Stimulated activated CD4-positive, alpha-beta T cell treated with anti-CD3 and anti-CD28 coated beads, TNF-alpha, amount 100 ng/mL, for 4 hours (primary cell): ENCODE results near the gene KIF12.
"Not testable (repeated sequence)": the region's sequence is repeated elsewhere in the genome, so short reads cannot be mapped to it uniquely, and the experiment has no call there.

Source experiments
- DNase-seq, 3 experiments: peaks; one replicate each; pipeline ENCODE4 v3.0.0-alpha.2; 2020; ENCODE audit warnings: low read depth in 3 of 3

KIF12 gene

DNA sequence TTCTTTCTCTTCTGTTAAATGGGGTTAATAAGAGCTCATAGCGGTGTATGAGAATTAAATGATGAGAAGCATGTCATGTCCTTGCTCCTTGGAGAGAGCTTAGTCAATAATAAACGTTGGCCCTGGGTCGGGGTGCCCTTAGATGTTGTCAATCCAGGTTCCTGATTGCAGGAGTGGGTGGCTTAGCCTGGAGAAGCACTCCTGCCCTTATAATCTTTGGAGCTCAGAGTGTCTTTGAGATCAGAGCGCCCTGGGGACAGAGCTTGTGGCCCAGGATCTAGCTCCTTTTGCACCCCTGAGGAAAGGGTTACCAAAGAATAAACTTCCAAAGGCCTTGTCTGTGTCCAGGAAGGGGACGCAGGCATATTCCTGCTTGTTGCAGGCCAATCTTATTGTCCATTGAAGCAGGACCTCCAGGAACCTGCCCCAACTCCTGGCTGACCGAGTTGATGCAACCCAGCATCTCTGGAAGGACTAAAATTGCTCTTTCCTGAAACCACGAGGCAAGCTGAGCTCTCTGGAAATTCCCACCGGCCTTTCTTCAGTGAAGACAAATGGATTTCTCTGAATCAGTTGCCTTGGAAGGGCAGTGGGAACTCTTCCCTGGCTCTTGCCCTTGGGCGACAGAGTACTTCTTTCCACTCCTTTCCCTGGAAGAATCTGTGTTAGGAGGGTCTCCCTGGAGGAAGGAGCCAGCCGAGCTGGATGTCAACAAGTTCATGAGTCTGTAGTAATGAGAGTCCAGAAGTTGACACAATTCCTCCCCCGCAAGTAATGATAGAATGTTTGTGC lies 14.6 kb downstream of the KIF12 start:
- DNase-seq = no peak

DNA sequence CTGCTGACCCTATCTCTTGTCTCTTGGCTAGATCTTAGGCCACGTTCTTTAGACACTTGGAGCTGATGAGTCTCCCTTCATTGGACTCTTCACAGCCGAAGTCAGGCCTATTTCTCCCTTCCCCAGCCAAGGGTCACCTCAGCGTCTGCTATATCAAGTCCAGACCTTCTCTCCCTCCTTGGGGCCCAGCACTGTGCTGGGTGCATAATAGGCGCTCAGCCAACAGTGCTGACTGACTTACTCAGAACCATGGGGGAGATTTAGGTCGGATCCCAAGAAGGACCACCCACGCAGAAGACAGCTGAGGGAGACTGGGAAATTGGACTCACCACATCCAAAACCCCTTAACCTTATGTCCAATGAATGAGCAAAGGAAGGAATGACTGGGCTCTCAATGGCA lies 15.4 kb downstream of the KIF12 start:
- DNase-seq = no peak

DNA sequence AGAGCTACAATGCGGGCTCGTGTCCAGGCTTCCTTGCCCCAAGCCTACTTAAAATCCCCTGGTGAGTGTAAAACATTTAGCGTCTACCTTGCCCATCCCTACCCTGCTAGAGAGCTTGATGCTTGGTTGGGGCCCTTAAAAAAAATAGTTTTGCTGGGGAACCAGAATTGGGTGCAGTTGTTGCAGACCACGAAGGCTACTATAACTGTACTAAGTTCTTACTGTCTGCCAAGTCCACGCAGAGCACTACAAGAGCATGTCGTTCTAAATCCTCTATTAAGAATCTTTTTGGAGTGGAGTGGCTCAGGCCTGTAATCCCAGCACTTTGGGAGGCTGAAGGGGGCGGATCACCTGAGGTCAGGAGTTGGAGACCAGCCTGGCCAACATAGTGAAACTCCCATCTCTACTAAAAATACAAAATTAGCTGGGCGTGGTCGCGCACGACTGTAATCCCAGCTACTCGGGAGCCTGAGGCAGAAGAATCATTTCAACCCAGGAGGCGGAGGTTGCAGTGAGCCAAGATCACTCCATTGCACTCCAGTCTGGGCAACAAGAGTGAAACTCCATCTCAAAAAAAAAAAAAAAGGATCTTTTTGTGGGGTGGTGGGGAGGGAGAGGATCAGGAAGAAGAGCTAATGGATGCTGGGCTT lies 16.2 kb downstream of the KIF12 start:
- DNase-seq = not testable (repeated sequence)

DNA sequence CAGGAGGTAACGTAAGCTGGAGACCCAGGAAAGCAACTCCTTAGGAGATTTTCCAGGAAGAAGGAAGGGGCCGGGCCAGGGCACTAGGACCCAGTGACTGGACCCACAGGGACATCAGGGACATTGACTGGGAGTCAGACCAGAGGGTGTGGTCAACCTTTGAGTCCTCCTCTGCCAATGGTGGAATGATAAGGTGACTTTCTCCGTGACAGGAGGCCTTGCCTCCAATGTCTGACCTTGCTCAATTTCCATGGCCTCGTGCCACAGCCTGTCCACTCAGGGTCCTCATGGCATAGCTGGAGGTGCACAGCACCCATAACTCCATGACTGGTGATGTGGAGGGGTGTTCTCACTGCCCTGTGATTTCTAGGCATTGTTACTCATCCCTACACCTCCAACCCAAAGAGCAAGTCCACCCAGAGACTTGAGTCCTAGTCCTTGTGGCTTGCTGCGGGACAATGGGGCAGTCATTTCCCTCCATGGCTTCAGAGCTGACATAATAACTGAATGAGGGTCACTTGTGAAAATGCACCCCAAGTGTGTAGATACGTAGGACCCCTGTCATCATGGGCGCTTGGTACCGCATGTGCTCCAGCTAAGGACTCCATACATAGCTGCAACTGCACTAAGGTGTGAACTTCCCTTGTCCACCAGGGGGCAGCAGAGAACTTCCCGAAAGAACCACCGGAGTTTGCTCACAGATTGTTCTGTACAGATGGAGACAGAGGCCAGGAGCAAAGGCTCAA lies 16.9 kb downstream of the KIF12 start:
- peak; percentile 53 to 62 (median 62) for DNase-seq

DNA sequence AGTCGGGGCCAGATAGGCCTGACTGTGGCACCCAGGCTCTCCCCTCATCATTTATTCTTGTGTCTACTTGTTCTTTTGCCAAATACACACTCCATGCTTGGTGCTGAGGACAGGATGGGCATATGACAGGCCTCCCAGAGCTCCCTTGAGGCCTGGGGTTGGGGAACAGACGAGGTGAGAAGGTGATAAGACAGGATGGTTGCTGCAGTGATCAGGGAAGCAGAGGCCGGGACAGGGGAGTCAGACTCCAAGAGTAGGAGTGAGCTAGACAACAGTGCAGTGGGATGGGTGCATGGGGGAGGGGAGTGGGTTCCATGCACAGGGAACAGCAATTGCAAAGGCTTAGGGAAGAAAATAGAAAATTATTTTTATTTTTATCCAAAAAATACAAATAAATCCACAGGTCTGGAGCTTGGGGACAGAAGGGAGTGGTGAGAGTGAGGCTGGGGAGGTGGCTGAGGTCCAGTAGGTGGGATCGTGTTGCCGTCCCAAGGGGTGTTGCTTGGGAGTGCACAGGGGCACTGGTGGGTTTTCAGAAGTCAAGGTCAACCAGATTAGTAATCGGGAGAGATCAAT lies 17.6 kb downstream of the KIF12 start:
- DNase-seq = no peak

- no peak for DNase-seq
These were observed 18.2 kb downstream of the KIF12 start for GRCh38 chr9:114080773-114081440.

DNA sequence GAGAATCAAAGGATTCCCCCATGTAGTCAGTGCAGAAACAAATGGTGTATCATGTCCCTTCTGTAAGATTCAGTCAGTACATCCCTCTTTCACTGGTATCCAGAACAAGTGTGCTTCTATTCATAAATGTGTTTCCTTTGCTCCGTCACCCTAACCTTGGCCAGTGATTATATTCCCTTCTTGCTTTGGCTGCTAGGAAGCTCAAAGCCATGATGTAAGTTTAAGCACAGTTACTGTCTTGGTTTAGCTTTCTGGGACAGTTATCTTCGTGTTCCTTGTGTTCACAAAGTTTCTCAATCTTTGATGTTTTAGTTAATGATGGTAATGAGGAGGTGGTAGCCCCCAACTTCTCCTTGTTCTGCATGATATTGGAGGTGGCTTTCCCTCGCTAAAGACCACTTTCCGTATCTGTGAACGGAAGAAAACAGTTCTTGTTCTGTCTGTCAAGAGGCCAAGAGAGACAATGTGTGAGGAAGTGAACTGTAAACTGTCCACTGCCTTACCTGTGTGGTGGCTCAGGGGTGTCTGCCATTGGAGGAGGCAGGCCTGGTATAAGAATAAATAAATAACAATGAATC lies 18.8 kb downstream of the KIF12 start:
- no peak for DNase-seq

DNA sequence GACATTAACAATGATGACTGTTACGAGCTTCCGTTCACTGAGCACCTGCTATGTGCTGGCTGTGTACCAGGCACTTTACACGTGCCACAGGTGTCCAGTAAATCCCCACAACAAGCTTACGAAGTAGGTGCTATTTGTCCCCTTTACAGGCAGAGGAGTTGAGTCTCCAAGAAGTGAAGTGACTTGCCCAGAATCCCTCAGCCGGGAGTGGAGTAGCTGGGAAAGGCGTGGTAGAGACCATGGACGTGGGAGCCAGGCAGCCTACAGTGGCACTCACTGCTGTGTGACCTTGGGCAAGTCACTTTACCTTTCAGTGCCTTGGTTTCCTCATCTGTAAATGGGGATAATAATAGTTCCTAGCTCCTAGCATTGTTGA lies 20.3 kb downstream of the KIF12 start:
- DNase-seq = no peak

DNA sequence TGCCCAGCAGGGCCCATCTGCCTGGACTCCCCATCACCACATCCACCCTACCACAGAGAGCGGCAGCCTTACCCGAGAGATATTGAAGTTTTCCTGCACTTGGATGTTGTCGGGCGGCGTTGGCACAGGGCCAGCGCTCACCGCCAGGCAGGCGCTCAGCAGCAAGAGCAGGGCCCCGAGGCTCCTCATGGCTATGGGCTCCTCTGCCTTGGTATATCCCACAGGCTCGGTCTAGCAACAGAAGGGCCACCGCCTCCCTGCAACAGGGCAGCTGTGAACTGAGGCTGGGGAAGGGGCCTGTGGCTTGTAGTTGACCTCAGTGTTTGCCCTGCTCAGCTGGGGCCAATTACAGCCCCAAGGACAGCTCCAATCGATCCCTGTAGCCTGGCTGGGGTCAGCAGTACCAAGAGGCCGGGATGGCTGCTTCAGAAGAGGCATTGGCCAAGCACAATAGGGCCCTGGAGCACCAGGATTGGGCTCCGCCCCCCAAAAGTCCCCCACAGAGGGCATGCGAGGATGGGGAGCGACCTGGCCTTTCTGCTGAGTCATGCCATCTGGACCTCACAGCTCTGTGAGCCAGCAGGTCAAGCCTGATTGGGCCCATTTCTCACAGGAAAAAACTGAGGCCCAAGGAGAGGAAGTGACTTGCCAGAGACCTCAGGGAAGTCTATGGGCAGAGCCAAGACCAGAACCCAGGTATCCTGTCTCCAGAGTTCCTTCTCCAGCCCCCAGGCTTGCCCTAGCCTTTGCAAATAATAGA lies 20.9 kb downstream of the KIF12 start, which contains the start of gene AMBP:
TSS of gene AMBP (minus strand) at position 280 of the 760 bp plus-strand sequence. CDS start at position 189, 91 bp downstream.
- DNase-seq = no peak

DNA sequence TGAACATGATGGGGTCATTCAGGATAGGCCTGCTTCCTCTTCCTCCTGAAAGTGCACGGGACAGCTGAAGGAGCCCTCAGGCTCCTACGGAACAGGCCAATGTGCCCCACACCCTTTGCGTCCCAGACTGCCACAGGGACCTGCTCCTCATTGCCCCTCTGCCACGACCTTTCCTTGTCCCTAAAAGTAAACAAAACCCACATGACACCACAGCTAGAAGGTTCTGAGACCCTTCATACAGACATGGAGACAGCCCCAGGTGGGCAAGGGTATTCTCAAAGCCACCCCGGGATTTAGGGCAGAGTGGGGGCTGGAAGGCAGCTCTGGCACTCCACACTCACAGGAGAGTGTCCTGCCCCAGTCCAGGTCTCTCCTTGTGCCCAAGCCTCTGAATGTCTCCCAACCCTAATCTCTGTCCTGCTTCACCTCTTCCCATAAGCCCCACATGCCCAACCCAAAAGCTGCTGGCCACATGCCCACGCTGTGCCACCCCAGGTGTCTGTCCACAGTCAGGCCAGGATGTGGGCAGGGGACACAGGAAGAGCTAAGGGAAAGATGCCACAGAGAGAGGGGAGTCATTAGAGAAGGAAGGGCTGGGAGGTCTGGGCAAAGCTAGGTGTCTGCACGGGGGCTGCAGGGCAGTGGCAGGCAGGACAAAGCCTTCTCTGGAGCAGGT lies 21.8 kb downstream of the KIF12 start:
- no peak for DNase-seq

DNA sequence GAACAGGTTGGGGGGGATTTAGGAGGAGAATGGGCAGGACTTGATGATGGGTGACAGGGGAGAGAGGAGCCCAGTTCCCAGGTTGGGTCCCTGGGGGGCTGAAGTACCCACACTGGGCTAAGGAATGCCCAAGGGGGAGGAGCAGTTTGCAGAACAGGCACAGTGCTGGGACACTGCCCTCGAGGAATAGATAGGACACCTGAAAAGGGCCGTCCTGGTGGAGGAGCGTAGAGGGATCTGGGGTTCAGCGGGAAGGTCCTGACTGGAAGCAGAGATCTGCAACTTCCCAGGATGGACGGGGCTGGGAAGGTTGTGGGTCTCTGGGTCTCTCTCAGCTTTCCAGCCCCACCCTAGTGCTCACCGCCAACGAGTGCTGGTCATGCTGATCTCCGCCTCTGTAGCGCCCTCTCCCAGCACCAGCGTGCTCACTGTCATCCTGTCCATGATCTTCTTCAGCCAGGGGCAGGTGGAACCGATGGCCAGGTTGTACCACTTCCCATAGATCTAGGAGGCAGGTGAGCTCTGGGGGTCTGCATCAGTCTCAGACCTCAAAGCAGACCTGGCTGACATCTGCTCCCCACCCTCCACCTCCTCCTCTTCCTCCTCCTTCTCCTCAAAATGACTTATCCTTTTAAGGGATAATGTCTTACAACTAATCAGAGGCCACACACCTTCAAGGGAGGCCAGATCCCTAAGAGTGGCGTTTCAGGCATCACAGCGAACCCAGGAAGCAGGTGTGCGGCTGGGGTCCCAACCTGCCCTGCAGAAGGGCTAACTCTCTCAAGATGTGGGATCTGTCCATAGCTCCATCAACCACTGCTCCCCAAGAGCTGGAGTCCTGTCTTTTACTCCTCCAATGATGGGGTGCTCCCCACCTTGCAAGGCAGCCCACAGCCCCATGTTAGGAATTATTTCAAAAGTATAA lies 22.6 kb downstream of the KIF12 start:
- no peak for DNase-seq

- DNase-seq = no peak
These were observed 23.5 kb downstream of the KIF12 start for GRCh38 chr9:114075602-114076001.

GRCh38 chr9:114072184-114073140 lies 26.6 kb downstream of the KIF12 start:
- DNase-seq = no peak

DNA sequence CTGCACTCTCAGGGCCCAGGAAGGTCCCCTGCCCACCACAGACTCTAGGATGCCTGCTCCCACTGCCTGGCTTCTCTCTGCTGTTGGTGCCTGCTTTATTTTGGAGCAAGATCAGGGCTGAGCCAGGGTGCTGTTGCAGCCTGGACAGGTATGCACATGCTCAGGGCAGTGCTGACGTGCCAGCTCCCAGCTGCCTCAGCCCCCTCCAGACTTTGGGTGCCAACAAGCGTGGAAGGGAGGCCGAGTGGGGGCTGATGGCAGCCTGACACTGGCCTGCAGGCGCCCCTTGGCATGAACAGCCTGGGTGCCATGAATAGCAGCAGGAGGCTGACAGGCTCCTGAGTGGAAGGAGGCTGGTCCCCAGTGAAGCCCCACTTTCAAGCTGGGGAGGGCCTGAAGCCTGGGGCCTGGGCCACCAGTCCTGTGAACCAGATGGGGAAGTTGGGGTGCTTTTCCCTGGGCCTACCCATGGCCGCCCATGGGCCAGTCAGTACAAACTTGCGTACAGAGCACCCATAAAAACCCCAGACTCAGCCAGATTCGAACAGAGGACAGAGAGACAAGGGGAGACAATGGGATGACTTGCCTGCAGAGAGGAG lies 27.8 kb downstream of the KIF12 start:
- no peak for DNase-seq

GRCh38 chr9:114070188-114071103 lies 28.6 kb downstream of the KIF12 start:
- no peak for DNase-seq

GRCh38 chr9:114069476-114070187 lies 29.5 kb downstream of the KIF12 start:
- DNase-seq = no peak
